DMS114 treated with DMSO at 0.1 percent for 48 hours (cell line): Measurements from ENCODE around the gene SELENOS.

Source experiments
- DNase-seq: peaks from one replicate; lab custom pipeline; 2025; ENCODE audit not compliant: unreplicated experiment; lab: John Stamatoyannopoulos, UW

Gene SELENOS, protein sequence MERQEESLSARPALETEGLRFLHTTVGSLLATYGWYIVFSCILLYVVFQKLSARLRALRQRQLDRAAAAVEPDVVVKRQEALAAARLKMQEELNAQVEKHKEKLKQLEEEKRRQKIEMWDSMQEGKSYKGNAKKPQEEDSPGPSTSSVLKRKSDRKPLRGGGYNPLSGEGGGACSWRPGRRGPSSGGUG

DNA sequence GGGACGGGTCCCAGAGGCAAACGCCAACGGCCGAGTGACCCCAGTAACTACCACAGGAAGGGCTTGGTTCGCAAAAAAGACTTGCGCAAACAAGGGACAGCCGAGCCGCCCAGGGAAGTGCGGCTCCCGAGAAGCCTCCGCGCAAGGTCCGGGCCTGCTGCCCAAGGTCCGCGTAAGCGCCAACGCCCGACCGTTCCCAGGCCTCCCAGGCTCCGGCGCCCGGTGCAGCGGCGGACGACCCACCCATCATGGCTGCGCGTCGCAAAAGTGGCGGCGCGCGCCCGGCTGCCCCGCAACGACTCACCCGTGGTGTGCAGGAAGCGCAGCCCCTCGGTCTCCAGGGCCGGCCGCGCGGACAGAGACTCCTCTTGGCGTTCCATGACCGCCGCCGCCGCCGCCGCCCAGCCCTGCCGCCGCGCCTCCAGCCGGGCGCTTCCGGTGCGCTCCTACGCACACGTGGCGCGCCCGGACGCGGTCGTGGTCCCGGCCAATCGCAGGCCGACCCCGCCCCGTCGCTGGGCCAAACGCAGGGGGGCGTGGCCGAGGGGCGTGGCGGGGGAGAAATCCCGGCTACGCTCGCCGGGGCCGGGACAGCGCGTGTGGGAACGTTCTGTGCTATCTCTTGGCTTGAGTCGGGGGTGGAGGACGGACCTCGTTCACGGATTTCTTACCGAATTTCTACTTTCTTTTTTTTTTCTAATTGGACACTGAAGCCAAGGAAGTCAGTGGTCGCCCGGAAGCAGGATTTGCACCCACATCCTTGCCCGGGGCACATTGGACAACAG lies at the start of gene SELENOS:
Gene SELENOS, minus strand, starts transcription at position 448 of the 785 bp plus-strand sequence. Its CDS starts 68 bp downstream, at position 380.
- DNase-seq: peak; percentile 88

DNA sequence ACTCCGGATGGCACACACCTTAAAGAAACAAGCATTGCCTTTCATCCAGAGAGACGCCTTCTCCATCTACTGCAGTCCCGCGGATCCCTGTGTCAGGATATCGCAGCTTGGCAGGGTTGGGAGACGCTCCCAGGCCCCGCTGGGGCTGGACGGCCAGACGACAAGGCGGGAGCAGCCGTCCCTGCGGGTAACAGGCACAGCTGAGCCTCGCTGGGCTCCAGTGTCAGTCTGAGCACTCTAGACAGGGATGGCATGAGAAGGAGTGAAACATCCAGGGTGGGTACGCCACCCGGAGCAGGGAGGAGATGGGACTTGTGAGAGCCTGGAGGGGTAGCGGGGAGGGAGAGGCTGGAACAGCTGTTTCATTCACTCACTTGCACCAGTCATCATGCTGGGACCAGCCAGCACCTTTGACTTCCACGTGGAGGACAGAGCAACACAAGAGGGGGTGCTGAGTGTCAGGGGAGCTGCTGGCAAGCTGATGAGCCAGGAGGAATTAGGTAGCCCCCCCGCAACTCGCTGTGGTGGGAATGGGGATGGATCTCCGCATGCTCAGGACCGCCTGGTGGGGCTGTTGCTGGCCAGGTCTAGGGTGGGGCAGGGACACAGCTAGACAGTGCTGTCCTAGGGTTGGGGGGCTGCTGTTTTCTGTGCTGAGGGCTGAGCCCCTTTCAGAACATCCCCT lies 49.3 kb upstream of the SELENOS start:
- DNase-seq: no peak

DNA sequence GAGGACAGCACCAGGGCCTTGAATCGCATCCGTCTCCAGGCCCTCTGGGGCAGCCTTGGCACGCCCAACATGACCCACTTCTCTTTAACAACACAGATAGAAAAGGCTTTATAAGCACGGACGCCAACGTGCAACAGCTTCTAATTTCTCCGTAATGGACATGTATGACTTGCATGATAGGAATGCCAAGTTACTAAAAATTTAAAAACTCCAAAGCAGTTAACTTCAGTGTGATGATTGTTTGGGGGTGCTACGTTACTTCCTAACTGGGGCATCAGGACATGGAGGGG lies 48.7 kb upstream of the SELENOS start:
- DNase-seq: no peak

DNA sequence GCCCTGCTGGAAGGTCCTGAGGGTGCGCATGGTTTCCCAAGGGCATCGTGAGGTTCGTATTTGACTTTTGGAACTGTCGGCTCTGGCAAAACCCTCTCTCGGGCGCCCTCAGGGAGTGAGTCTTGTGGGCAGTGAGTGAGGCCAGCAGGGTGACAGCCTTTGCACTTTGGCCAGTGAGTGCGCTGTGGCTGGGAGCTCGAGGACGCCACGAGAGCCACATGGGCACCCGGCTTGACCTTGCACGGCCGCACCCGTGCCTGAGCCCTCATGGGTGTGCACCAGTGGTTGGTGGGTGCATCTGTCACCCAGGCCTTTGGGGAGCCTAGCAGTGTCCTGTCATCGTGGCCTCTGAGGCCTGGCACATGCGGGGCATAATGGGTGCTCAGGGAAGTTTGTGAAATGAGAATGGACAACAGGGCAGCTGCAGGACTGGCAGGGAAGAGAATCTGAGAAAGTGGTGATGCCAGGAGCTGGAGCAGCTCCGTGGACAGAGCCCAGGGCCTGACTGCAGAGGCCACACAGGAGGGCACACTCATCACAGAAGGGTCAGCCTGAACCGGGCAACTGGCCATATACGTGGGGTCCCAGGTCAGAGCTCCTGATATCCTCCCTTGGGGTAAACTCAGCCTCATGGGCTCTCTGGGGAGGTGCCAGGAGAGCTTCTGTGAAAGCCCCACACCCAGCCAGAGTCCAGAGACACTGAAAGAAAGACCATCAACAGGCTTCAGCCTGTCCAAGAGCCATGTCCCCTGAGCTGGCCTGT lies 48.2 kb upstream of the SELENOS start:
- DNase-seq: no peak

DNA sequence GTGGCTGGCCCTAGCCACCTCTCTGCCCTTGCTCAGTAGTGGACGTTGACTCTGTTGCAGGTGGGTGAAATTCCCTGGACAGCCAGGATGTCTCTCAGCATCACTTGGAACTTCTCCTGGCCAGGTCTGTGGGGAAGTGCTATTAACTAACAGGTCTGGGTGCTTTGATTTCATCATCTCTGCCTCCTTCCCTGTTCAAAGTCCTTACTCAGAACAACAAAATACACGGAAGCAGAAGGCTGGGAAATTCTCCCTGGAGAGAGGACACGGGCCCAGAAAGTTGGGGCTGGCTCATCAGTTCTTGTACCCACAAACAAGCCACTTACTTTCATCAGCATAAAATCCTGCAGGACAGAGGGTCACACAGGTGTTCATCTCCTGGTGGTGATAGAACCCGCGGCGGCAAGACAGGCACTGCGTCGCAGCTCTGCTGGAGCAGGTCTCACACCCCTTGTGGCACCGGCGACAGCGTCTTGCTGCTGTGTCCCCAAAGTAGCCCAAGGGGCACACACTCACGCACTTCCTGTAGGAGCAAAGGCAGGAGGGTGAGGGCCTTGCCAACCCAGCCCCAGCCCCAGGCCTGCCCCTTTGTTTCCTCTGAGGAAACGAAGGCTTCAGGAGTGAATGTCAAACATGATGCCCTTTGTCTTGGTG lies 47.4 kb upstream of the SELENOS start:
- DNase-seq: no peak

DNA sequence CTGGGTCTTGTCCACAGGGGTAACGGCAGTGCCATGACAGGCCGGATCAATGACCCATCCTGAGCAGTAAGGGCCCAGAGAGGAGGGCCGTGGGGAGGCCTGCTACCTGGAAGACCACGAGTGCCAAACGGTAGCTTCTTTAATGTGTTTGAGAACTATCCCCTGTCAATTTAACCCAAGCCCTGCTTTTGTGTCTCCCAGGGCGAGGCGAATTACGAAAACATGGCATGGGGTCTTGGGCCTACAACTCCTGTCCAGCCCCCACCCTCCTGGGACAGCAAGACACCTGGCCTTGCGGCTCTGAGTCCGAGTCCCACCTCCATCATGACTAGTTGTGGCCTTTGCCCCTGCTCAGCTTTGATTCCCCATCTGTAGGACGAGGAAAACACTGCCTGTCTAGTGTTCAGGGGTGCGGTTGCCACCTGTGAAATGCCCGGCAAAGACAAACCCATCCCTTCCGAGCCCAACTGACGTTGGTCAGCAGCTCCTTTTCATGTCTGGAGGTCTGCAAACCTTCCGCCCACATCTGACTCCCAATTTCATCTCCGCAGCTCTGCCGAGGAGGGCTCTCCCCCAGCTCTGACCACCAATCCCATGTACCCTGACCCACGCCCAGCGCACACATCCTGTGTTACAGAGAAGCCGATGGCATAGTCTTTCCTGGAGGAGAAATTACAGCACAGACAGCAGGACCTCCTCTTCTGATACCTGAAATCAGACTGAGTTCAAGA lies 46.7 kb upstream of the SELENOS start:
- DNase-seq: no peak

DNA sequence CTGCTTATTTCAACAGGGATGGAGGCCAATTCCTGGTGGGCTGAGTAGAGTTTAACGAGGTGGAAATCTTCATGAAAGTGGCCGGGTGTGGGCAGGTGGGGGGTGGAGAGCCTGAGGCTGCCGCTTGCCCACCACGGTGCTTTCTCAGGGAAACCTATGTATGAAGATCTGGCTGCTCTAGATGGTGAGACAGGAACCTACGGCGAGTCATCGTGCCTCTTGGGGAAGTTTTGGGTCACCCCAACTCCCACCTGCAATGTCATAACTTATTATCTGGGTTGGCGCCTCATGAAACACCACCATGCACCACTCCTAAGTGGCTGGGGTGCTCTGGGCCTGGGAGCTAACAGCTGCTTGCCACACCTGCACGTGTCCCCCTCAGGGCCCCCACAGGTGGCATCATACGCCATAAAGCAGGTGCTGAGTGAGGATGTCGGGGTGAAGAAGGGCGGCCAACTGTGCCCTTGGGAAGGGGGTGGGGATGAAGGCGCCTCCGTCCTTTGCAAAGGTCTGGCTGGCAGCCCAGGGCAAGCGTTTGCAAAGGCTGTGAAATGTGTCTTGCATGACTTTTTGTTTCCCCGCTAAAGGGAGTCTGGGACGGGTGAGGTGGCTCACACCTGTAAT lies 45.7 kb upstream of the SELENOS start:
- DNase-seq: no peak

DNA sequence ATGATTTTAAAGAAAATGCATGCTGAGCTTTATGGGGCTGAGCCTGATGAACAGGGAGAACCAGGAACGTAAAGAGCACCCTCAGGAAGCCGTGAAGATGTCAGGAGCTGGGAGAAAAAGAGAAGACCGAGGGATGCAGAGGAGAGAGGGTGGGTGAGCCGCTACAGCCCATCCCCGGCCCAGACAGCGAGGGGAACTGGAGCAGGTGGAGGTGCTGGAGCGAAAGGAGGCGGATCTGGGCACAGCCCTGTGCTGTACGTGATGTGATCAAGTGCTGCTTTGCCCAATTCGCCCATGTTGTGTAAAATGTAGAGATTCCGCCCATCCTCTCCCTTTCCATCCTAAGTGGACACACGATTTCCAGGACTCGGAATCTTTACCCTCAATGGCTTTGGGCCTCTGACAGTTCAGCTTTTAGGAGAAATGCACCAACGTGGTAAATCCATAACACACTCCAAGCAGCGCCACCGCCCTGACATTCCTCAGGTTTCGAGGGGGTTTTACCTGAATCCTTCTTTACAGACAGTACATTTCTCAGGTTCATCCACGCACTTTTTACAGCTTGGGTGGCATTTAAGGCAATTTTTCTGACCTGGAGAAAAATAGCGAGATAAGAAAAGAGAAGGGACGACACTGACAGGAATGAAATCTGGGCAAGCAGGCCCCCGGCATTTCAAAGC lies 44.9 kb upstream of the SELENOS start:
- DNase-seq: no peak

DNA sequence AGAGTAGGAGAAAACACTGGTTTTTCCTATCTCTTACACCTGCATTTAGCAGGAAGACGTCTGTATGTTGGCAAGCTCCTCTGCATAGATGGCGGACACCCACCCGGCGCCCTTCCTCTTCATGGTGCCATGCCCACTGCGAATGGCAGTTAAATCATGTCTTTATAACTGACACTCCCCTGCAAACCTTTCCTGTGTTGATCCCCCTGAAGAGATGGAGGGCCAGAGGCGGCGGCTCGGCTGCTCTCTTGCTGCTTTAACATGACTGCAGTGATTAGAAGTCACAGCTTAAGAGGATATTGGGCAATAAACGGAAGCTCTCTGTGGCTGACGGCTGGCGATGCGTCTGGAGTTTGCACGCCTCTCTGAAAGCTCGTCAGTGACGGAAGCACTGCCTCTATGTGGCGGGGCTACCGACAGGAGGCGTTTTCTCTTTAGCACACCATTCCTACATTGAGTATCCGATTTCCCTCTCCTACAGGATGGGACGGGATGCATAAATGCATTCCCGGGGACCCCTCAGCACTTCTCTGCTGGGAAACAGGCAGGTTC lies 43.3 kb upstream of the SELENOS start:
- no peak for DNase-seq

DNA sequence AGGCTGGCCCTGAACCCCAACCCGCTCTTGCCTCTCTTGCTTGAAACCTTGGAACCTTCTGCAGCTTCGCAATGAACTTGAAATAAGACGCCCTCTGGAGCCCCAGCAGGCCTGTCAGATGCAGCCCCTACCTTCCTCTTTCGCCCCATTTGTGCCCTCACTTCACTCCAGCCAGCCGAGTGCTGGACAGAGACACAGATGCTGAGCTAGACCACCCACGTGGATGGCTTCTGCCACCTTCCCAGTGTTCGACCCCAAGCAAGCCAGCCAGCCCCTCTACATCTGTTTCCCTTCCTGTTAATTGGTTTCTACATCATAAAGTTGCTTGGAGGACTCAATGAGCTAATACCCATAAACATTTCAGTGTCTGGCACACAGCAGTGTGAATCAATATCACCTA lies 41.6 kb upstream of the SELENOS start:
- no peak for DNase-seq

DNA sequence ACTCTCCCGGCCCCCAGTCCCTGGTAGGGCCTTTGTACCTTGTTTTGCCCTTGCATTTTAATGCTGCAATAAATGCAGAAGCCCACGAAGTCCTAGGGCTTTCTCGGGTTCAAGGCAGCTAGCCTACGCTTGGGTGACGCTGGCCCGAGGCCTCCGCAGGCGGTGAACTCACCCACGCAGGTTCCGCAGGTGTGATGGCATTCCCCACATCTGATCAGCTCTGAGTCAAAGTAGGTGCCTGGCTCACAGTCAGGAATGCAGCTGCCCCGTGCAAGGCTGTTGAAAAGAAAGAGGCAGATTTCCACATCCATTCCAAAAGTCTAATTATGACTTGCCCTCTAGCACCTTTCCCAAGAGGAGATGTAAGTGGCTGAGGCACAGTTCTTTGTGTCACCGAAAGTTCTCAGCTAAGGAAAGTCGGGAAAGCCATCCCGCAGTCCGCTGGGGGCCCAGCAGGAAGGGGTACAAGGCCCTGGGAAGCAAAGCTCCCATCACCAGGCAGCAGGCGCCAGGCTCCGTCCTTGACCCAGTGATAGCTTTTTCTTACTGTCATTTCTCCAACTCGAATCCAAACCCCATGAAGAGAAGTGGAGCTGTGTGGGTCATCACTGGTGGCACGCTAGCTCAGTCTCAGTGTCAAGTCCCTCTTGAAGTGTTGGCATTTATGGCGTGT lies 41.0 kb upstream of the SELENOS start:
- DNase-seq: no peak

DNA sequence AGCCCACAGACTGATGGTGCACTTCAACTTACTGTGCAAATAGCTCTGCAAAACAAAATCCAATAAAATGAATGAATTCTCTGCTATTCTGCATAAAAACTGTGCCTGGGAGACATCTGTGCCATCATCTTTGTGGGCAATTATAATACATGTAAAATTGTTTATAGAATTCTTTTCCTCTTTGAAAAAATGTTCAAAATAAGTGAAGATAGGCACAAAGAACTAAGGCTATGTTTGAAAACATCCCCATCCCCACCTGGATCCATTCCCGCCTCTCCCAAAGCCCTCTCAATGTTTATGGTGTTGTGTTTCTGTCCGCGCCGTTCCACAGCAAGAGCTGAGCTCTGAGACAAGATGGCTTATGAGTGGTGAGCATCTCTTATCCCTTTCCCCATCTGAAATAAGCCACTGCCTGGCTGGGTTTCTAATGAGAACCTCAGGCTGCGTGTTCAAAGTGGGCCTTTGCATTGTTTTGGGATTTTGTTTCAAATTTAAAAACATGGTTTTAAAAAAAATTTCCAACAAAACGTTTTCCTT lies 40.1 kb upstream of the SELENOS start:
- no peak for DNase-seq

DNA sequence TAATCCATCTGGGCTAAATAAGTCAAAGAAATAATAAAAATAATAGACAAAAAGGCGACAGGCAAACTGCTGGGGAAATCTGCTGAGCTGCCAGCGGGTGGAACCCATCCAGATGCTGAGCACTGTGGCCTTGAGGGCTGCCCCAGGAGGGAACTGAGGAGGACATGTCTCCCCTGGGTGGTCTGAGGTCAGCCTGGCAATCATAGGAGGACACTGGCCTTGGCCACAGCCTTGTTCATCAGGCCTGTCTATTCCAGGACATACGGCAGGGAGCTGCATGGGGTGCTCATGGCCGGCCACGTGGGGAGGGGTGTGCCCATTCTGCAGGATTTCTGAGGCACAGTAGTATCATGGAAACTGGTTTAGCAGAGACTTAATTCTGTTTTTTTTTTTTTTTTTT lies 39.2 kb upstream of the SELENOS start:
- no peak for DNase-seq

DNA sequence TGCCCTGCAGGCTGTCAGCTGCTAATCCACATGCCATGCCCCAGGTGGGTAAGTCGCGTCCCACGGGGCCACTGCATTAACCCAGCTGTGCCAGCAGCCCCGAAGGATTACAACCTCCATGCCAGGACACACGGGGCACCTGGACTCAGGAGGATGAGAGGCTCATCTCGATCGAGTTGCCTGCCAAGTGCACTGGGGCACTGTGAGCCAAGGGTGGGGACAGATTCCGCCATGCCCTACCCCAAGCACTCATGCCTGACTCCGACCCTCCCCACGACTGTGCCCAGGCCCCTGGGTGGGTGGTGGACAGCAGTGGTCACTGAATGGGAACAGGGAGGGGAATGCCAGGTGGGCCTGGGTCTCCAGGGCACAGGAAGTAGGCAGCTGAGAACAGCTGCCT lies 38.5 kb upstream of the SELENOS start:
- no peak for DNase-seq

DNA sequence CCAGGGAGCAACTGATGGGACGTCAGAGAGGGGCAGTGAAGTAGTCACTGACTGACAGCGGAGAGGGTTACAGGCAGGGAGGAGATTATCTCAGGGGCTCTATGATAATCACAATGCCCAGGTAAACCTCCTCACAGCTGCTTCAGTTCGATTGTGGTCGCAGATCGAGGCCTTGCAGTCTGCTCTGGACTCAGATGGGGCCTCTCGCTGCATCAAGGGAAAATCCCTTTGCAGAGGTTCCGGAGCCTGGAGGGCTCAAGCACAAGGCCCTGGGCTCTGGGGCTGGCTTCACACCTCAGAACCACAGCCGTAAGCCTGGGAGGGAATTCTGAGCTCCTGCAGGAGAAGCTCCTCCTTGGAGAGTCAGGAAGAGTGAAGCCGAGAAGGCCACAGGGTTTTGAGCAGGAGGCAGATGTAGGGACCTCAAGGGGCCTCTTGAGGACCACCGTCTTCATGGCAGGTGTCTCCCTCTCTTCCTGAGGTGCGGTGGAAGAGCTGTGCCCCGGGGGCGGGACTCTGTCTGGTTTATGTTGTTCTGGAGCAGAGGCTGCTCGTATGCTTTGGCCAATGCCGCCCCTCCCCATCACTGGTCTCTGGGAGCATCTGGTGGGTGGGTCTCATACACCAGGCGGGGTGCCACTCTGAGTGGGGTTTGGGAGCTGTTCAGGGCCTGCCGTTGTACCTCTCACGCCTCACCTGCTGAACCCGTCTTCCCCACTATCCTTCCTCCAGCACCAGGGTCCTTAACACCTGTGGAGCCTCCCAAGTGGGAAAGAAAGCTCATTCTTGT lies 37.2 kb upstream of the SELENOS start:
- DNase-seq: no peak

DNA sequence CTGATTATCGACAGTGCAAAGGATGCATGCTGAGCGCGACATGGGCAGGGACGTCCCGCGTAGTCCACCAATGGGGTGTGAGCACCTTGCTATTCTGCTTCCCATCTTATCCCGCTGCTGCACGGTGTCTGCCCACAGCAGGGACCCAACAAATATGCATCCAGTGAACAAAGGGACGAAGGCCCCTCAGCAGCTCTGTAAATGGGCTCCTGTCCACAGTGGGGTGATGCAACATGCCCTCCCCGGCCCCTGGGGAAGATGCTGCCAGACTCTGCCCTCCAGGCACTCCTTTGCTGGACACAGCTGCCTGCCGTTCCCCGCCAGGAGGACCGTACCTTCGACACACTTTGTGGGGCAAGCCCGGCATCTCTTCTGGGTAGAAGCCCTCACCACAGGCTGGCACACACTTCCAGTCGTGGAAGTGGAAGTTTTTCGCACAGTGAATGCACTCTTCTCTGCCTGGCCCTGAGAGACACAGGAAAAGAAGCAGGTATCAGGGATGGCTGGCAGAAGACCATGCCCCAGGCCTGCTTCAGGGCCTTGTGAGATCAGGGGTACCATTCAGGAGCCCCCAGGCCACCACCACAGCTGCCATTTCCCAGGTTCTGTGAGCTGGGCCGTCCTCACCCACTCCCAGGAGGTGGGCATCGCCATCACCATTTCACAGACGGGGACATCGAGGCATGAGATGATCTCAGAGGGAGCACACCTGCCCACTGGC lies 35.9 kb upstream of the SELENOS start:
- no peak for DNase-seq

DNA sequence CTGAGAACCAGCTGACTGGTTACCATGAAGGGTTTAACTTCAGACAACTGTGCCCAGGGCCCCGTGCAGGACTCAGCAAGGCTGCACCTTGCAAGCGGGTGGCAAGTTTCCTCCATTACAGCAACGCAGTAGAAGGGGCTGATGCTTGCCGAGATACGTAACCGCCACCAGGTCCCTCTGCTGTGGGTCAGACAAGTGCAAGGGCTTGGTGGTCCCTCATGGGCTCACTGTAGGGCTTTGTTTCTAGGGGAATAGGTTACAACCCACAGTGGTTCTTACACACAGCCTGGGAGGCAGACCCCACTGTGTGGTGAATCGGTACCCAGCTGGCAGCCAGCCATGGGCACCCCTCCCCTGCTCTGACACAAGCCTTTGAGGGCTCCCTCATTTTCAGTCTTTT lies 33.2 kb upstream of the SELENOS start:
- no peak for DNase-seq
